ENCODE data around the gene HOXB13. TPM values are rescaled to one million over a fixed set of nuclear protein-coding genes. Genes with fewer than 3 reads are reported as not detected.

The HOXB13 gene
- total and polyA plus RNA-seq, 2 of the 4 experiments (the other 2 are of a cell fraction), result not detected

GRCh38 chr17:48730240-48730550 is 1.6 kb upstream of the HOXB13 start:
- no peak overlapping the region for H3K18ac ChIP-seq (ENCODE audit: low read depth, low read length)
- no CpG with 5 or more reads among the region's 3 CpGs for WGBS, 2 experiments (ENCODE audit: extremely low coverage in 2 of 2, insufficient read length in 1 of 2)

More at GRCh38 chr17:48730240-48730550, 1.6 kb upstream of the HOXB13 start:
- no peak overlapping the region for H2AFZ ChIP-seq (replicated peaks; ENCODE audit: low read length, poor library complexity)
- H4K20me1 ChIP-seq (ENCODE audit: insufficient read depth, low read length), result 0 out of 2 replicates have a peak, but pooled peaks cover 14% of the 10 kb centered on the region
- no peak overlapping the region for H3K4me3 ChIP-seq (ENCODE audit: insufficient read depth, low read depth, low read length)
- no peak overlapping the region for H4K8ac ChIP-seq (ENCODE audit: low read depth in 2 of 2, low read length in 2 of 2)
- in situ Hi-C loops (cut with MboI; ENCODE audit: low sequenced_read_pairs) (loop anchor here (10.0 kb wide), 1 partner anchor 55 kb away; no protein-coding TSS in a partner anchor), dilution Hi-C loops (cut with HindIII; ENCODE audit: low sequenced_read_pairs, unreplicated experiment) (no loop called here), intact Hi-C loops (cut with micrococcal nuclease) (no loop called here)
- H4K91ac ChIP-seq (ENCODE audit: insufficient read depth, low read depth, low read length), result no peak overlapping the region
- H3K9ac ChIP-seq (ENCODE audit: low read depth, low read length), result no peak overlapping the region
- no peak for TF ChIP-seq MAFK (IDR thresholded peaks at IDR 0.05; ENCODE audit: low read depth, low read length)
- no peak for TF ChIP-seq CHD1 (IDR thresholded peaks at IDR 0.05; ENCODE audit: low read depth, low read length)
- no peak for TF ChIP-seq NFE2L2 (IDR thresholded peaks at IDR 0.05; ENCODE audit: low read depth, low read length)
- TF ChIP-seq SMC3 (IDR thresholded peaks at IDR 0.05; ENCODE audit: low read depth, low read length), result no peak
- TF ChIP-seq CEBPB (IDR thresholded peaks at IDR 0.05; ENCODE audit: low read depth, low read length), result no peak
- no peak for TF ChIP-seq CTCF (conservative IDR thresholded peaks at IDR 0.05; ENCODE audit: low read depth, low read length)
- TF ChIP-seq MAZ (IDR thresholded peaks at IDR 0.05; ENCODE audit: borderline replicate concordance, low read depth, low read length), result no peak
- H3K14ac ChIP-seq (replicated peaks; ENCODE audit: low read depth, low read length), result no peak overlapping the region
- H2AK9ac ChIP-seq (replicated peaks; ENCODE audit: low read depth, low read length, poor library complexity), result no peak overlapping the region
- no peak overlapping the region for H3K23ac ChIP-seq (ENCODE audit: low read depth, low read length)
- no peaks in the 10 kb centered on the region for H3K79me1 ChIP-seq (ENCODE audit: low read depth in 1 of 2, low read length in 2 of 2)
- H3K9me3 ChIP-seq (ENCODE audit: control insufficient read depth, insufficient read depth, low read length), result peaks cover 6% of the 10 kb centered on the region; the same call in 1 of the 2 replicates
- H2BK20ac ChIP-seq (ENCODE audit: low read depth, low read length), result no peak overlapping the region
- H3K56ac ChIP-seq (ENCODE audit: extremely low read depth, insufficient read depth, low read length), result no peak overlapping the region
- no peaks in the 10 kb centered on the region for H3K9me1 ChIP-seq (ENCODE audit: insufficient read depth, low read length)
- H2BK15ac ChIP-seq (ENCODE audit: low read depth, low read length), result no peak overlapping the region
- no peak overlapping the region for H2BK5ac ChIP-seq (ENCODE audit: low read depth, low read length, poor library complexity, severe bottlenecking)
- no peak for DNase-seq
- no peak overlapping the region for H2BK120ac ChIP-seq (ENCODE audit: low read depth, low read length)
- no peak overlapping the region for H4K5ac ChIP-seq (ENCODE audit: low read depth, low read length)
- no peaks in the 10 kb centered on the region for H3K4me1 ChIP-seq (ENCODE audit: control insufficient read depth, insufficient read depth, low read length)
- BruUV-seq (replicated peaks), result no TSS peak
- H3K4me2 ChIP-seq (ENCODE audit: low read depth, low read length), result no peak overlapping the region
- ChIA-PET CTCF (no interaction called here), POLR2A (ENCODE audit: unreplicated experiment) (no interaction called here)
- no peak overlapping the region for H3K4ac ChIP-seq (ENCODE audit: low read depth, low read length)
- no peak overlapping the region for H2AK5ac ChIP-seq (ENCODE audit: low read depth, low read length)
- no peak for ATAC-seq (ENCODE audit: low read depth)
- peaks cover 96% of the 10 kb centered on the region for H3K27me3 ChIP-seq (ENCODE audit: control insufficient read depth, insufficient read depth, low read length)
- H3K36me3 ChIP-seq (ENCODE audit: control insufficient read depth, insufficient read depth, low read length), result no peaks in the 10 kb centered on the region
- no peak overlapping the region for H3K27ac ChIP-seq (ENCODE audit: insufficient read depth, low read length)
